HG02870 (cell line): ENCODE results near the gene CCER1.
"Not testable (repeated sequence)": the region's sequence is repeated elsewhere in the genome, so short reads cannot be mapped to it uniquely, and the experiment has no call there.

Experiments
- ATAC-seq: cut with Tn5 transposase; IDR thresholded peaks from one replicate; pipeline ENCODE4 v1.9.1; 2021; ENCODE audit warnings: mild to moderate bottlenecking, moderate library complexity; ENCODE audit not compliant: unreplicated experiment

CCER1 gene

GRCh38 chr12:90954921-90955320 lies at the start of gene CCER1:
TSS of gene CCER1 (minus strand) at chr12:90955176. CDS start at chr12:90954742, 434 bp downstream.
- no peak for ATAC-seq

GRCh38 chr12:91003737-91004136 lies 48.8 kb upstream of the CCER1 start:
- ATAC-seq = no peak

- no peak for ATAC-seq
These were observed 46.3 kb upstream of the CCER1 start for GRCh38 chr12:91001306-91001705.

- no peak for ATAC-seq
These were observed 45.0 kb upstream of the CCER1 start for GRCh38 chr12:90999966-91000365.

- no peak for ATAC-seq
These were observed 44.6 kb upstream of the CCER1 start for GRCh38 chr12:90999527-90999926.

- no peak for ATAC-seq
These were observed 40.0 kb upstream of the CCER1 start for GRCh38 chr12:90995010-90995409.

GRCh38 chr12:90991952-90992465 lies 37.0 kb upstream of the CCER1 start:
- no peak for ATAC-seq

GRCh38 chr12:90990611-90991010 lies 35.6 kb upstream of the CCER1 start:
- ATAC-seq = no peak

GRCh38 chr12:90989686-90990111 lies 34.7 kb upstream of the CCER1 start:
- ATAC-seq = no peak

GRCh38 chr12:90987520-90987919 lies 32.5 kb upstream of the CCER1 start:
- ATAC-seq = no peak

- no peak for ATAC-seq
These were observed 32.1 kb upstream of the CCER1 start for GRCh38 chr12:90987101-90987500.

GRCh38 chr12:90985331-90985730 lies 30.4 kb upstream of the CCER1 start:
- ATAC-seq = not testable (repeated sequence)

- no peak for ATAC-seq
These were observed 29.1 kb upstream of the CCER1 start for GRCh38 chr12:90984114-90984513.

GRCh38 chr12:90982170-90982569 lies 27.2 kb upstream of the CCER1 start:
- no peak for ATAC-seq

- no peak for ATAC-seq
These were observed 25.0 kb upstream of the CCER1 start for GRCh38 chr12:90979951-90980350.

GRCh38 chr12:90979019-90979418 lies 24.0 kb upstream of the CCER1 start:
- no peak for ATAC-seq

- peak; percentile 94 for ATAC-seq
These were observed 23.3 kb upstream of the CCER1 start for GRCh38 chr12:90978117-90978770.

- no peak for ATAC-seq
These were observed 22.2 kb upstream of the CCER1 start for GRCh38 chr12:90977224-90977623.

GRCh38 chr12:90974286-90974685 lies 19.3 kb upstream of the CCER1 start:
- ATAC-seq = no peak

- no peak for ATAC-seq
These were observed 17.2 kb upstream of the CCER1 start for GRCh38 chr12:90972226-90972625.

- no peak for ATAC-seq
These were observed 15.9 kb upstream of the CCER1 start for GRCh38 chr12:90970911-90971310.

GRCh38 chr12:90970471-90970870 lies 15.5 kb upstream of the CCER1 start:
- no peak for ATAC-seq

- no peak for ATAC-seq
These were observed 14.9 kb upstream of the CCER1 start for GRCh38 chr12:90969851-90970250.
